ENCODE measurements around the gene SLC36A3.

The SLC36A3 gene

GRCh38 chr5:151345187-151345807 is 41.7 kb upstream of the SLC36A3 start:
- no peak overlapping the region for H3K4me3 ChIP-seq (ENCODE audit: low read depth, low read length)
- H3K36me3 ChIP-seq (ENCODE audit: control insufficient read depth, insufficient read depth, low read length), result no peaks in the 10 kb centered on the region
- H3K27ac ChIP-seq, result no peak overlapping the region
- TF ChIP-seq, protein P1, sequence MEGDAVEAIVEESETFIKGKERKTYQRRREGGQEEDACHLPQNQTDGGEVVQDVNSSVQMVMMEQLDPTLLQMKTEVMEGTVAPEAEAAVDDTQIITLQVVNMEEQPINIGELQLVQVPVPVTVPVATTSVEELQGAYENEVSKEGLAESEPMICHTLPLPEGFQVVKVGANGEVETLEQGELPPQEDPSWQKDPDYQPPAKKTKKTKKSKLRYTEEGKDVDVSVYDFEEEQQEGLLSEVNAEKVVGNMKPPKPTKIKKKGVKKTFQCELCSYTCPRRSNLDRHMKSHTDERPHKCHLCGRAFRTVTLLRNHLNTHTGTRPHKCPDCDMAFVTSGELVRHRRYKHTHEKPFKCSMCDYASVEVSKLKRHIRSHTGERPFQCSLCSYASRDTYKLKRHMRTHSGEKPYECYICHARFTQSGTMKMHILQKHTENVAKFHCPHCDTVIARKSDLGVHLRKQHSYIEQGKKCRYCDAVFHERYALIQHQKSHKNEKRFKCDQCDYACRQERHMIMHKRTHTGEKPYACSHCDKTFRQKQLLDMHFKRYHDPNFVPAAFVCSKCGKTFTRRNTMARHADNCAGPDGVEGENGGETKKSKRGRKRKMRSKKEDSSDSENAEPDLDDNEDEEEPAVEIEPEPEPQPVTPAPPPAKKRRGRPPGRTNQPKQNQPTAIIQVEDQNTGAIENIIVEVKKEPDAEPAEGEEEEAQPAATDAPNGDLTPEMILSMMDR (IDR thresholded peaks at IDR 0.05), result no peak
- peaks cover 3% of the 10 kb centered on the region for H3K4me1 ChIP-seq
- H3K9me3 ChIP-seq (ENCODE audit: control insufficient read depth, low read length), result no peaks in the 10 kb centered on the region
- H3K27me3 ChIP-seq (ENCODE audit: control insufficient read depth, insufficient read depth, low read length), result no peaks in the 10 kb centered on the region
- H3K9ac ChIP-seq, result no peak overlapping the region
- no peak overlapping the region for H3K4me2 ChIP-seq (ENCODE audit: low read length)
- H3K79me2 ChIP-seq, result peaks cover 2% of the 10 kb centered on the region
- H2AFZ ChIP-seq, result no peak overlapping the region

DNA sequence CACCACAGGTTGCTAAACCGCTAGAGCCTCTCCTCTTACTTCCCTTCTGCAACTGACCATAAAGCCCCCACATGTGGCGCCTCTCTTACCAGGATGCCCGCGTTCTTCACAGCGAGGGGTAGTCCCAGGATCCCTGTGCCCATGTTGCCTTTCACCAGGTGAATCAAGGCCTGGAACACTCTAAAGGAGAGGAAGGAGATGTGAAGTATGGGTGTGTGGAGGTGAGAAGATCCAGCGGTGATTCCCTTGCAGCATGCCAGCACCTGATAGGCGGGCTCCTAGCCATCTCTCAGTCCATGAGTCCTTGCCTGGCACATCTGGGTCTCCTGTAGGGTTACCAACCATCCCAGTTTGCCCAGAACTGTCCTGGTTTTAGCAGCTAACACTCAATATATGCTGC is 40.5 kb upstream of the SLC36A3 start:
- TF ChIP-seq, protein P1 (IDR thresholded peaks at IDR 0.05), result no peak
- H3K4me2 ChIP-seq (ENCODE audit: low read length), result no peak overlapping the region
- peaks cover 3% of the 10 kb centered on the region for H3K4me1 ChIP-seq
- peaks cover 2% of the 10 kb centered on the region for H3K79me2 ChIP-seq
- no peak overlapping the region for H3K27ac ChIP-seq
- H3K9ac ChIP-seq, result no peak overlapping the region
- no peak overlapping the region for H2AFZ ChIP-seq
- no peaks in the 10 kb centered on the region for H3K27me3 ChIP-seq (ENCODE audit: control insufficient read depth, insufficient read depth, low read length)
- no peaks in the 10 kb centered on the region for H3K9me3 ChIP-seq (ENCODE audit: control insufficient read depth, low read length)
- H3K36me3 ChIP-seq (ENCODE audit: control insufficient read depth, insufficient read depth, low read length), result no peaks in the 10 kb centered on the region
- H3K4me3 ChIP-seq (ENCODE audit: low read depth, low read length), result no peak overlapping the region

GRCh38 chr5:151340004-151340403 is 36.4 kb upstream of the SLC36A3 start:
- Histone ChIP-seq H3K9me3 (ENCODE audit: control insufficient read depth, low read length) (no peaks in the 10 kb centered on the region), H3K79me2 (no peaks in the 10 kb centered on the region), H3K36me3 (ENCODE audit: control insufficient read depth, insufficient read depth, low read length) (no peaks in the 10 kb centered on the region), H3K4me2 (ENCODE audit: low read length) (no peak overlapping the region), H3K27me3 (ENCODE audit: control insufficient read depth, insufficient read depth, low read length) (no peaks in the 10 kb centered on the region), H2AFZ (no peak overlapping the region), H3K9ac (no peak overlapping the region), H3K4me1 (no peaks in the 10 kb centered on the region), H3K27ac (no peak overlapping the region), H3K4me3 (ENCODE audit: low read depth, low read length) (no peak overlapping the region)
- TF ChIP-seq, protein P1 (IDR thresholded peaks at IDR 0.05), result no peak

GRCh38 chr5:151338734-151339133 is 35.2 kb upstream of the SLC36A3 start:
- Histone ChIP-seq H3K36me3 (ENCODE audit: control insufficient read depth, insufficient read depth, low read length) (no peaks in the 10 kb centered on the region), H3K9ac (no peak overlapping the region), H3K4me2 (ENCODE audit: low read length) (no peak overlapping the region), H3K27ac (no peak overlapping the region), H3K27me3 (ENCODE audit: control insufficient read depth, insufficient read depth, low read length) (no peaks in the 10 kb centered on the region), H3K4me1 (no peaks in the 10 kb centered on the region), H3K79me2 (no peaks in the 10 kb centered on the region), H3K4me3 (ENCODE audit: low read depth, low read length) (no peak overlapping the region), H3K9me3 (ENCODE audit: control insufficient read depth, low read length) (no peaks in the 10 kb centered on the region), H2AFZ (no peak overlapping the region)
- TF ChIP-seq, protein P1 (IDR thresholded peaks at IDR 0.05), result no peak

- Histone ChIP-seq H3K79me2 (no peaks in the 10 kb centered on the region), H3K9me3 (ENCODE audit: control insufficient read depth, low read length) (no peaks in the 10 kb centered on the region), H3K4me3 (ENCODE audit: low read depth, low read length) (no peak overlapping the region), H3K27ac (no peak overlapping the region), H3K36me3 (ENCODE audit: control insufficient read depth, insufficient read depth, low read length) (no peaks in the 10 kb centered on the region), H3K4me2 (ENCODE audit: low read length) (no peak overlapping the region), H3K27me3 (ENCODE audit: control insufficient read depth, insufficient read depth, low read length) (no peaks in the 10 kb centered on the region), H3K9ac (no peak overlapping the region), H3K4me1 (no peaks in the 10 kb centered on the region), H2AFZ (no peak overlapping the region)
- TF ChIP-seq, protein P1 (IDR thresholded peaks at IDR 0.05), result no peak
Observed at GRCh38 chr5:151332857-151333256, 29.3 kb upstream of the SLC36A3 start.

All from parathyroid adenoma (tissue), 2 donors.